ENCODE results near the gene PHLDA2. TPM values are rescaled to one million over a fixed set of nuclear protein-coding genes. Genes with fewer than 3 reads are reported as not detected.

The PHLDA2 gene
- total and polyA plus RNA-seq, 2 donors (not counting 1 experiment from before 2014, with no cell fraction given): 1.4 TPM; not detected in 1

DNA sequence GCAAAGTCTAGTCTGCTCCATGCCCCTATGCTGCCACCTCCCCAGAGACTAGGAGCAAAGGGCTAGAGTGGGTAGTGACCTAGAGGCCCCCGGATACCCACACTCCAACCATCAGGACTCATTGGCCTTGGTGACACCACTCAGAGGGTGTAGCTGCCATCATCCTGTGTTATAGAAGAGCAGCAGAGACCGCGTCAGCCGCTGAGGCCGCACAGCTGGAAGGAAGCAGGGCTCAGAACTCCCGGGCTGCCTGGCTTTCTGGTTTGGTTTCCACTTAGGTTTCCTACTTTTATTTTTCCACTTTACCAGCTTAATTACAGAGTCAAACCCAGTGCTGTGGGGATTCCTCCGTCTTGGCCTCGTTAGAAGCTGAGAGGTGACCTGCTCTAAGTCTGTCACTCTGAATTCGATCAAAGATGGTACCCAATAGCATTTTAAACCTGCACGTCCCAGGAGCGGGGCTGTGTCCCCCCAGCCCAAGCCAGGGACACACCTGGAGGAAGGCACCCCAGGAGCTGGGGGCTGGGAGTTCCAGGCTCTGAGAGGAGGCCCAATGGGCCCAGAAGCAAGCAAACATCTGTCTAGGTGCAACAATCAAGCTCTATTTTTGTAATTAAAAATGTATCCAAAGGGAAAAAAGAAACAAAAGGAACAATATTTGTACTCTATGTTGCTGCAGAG, 41.6 kb downstream of the PHLDA2 start:
- Histone ChIP-seq H3K27ac (ENCODE audit: low read length in 2 of 2) (no peak overlapping the region), H3K4me3 (ENCODE audit: control extremely low read depth in 1 of 5, extremely low read depth in 1 of 5, insufficient read depth in 1 of 5, low read depth in 2 of 5, low read length in 4 of 5) (no peak overlapping the region), H3K36me3 (replicated peaks in 1 of 2; ENCODE audit: control extremely low read depth in 1 of 2, control insufficient read depth in 1 of 2, extremely low read depth in 1 of 2, insufficient read depth in 2 of 2, low read length in 1 of 2) (no peaks in the 10 kb centered on the region), H3K4me2 (replicated peaks; ENCODE audit: low read depth, low read length, poor library complexity, severe bottlenecking) (no peak overlapping the region), H3K4me1 (ENCODE audit: control insufficient read depth in 2 of 2, insufficient read depth in 2 of 2, low read length in 2 of 2) (peaks cover 21 to 33% of the 10 kb centered on the region in 2 donors), H3K9me3 (ENCODE audit: control extremely low read depth in 1 of 3, control insufficient read depth in 2 of 3, insufficient read depth in 1 of 3, low read length in 2 of 3) (no peaks in the 10 kb centered on the region), H2AFZ (ENCODE audit: insufficient read depth, low read depth, low read length, poor library complexity, severe bottlenecking) (no peak overlapping the region), H3K9ac (ENCODE audit: low read length) (no peak overlapping the region), H3K27me3 (replicated peaks in 1 of 4; ENCODE audit: control extremely low read depth in 1 of 4, control insufficient read depth in 3 of 4, insufficient read depth in 4 of 4, low read length in 3 of 4) (peaks cover 0 to 28% (median 5%) of the 10 kb centered on the region in 4 experiments), H3K79me2 (ENCODE audit: control insufficient read depth, insufficient read depth, low read length) (no peaks in the 10 kb centered on the region), H4K20me1 (ENCODE audit: control insufficient read depth, insufficient read depth, low read length, poor library complexity, severe bottlenecking) (no peaks in the 10 kb centered on the region)
- ATAC-seq (ENCODE audit: low read depth): no peak
- WGBS (ENCODE audit: insufficient coverage): 73% methylated on average over 9 of the region's 11 CpGs
- H3K9me3 Mint-ChIP-seq (ENCODE audit: insufficient read depth): no peaks in the 10 kb centered on the region
- no peak overlapping the region for H3K27ac Mint-ChIP-seq
- TF ChIP-seq EZH2 (IDR thresholded peaks at IDR 0.05; ENCODE audit: borderline replicate concordance, insufficient read depth, low read depth, low read length, poor library complexity, severe bottlenecking): no peak
- TF ChIP-seq, protein P1, sequence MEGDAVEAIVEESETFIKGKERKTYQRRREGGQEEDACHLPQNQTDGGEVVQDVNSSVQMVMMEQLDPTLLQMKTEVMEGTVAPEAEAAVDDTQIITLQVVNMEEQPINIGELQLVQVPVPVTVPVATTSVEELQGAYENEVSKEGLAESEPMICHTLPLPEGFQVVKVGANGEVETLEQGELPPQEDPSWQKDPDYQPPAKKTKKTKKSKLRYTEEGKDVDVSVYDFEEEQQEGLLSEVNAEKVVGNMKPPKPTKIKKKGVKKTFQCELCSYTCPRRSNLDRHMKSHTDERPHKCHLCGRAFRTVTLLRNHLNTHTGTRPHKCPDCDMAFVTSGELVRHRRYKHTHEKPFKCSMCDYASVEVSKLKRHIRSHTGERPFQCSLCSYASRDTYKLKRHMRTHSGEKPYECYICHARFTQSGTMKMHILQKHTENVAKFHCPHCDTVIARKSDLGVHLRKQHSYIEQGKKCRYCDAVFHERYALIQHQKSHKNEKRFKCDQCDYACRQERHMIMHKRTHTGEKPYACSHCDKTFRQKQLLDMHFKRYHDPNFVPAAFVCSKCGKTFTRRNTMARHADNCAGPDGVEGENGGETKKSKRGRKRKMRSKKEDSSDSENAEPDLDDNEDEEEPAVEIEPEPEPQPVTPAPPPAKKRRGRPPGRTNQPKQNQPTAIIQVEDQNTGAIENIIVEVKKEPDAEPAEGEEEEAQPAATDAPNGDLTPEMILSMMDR (IDR thresholded peaks at IDR 0.05): no peak
- intact Hi-C loops (cut with micrococcal nuclease): loop anchor here (1.0 to 5.0 kb wide), 6 partner anchors 15 to 585 kb away; partner anchors contain the start of genes C11orf21 and TSPAN32
- CTCF ChIA-PET: interaction anchor here (0.7 to 16.1 kb wide), 29 partner anchors 9 to 693 kb away, joined by 3 to 595 read pairs (median 4); partner anchors contain the start of genes KCNQ1, NAP1L4, PHLDA2 and TRPM5
- POLR2A ChIA-PET: interaction anchor here (2.5 kb wide), 1 partner anchor 354 kb away, joined by 16 read pairs; no protein-coding TSS in a partner anchor
- no peak for DNase-seq
- peak overlapping the region; percentile 79 for H3K4me3 Mint-ChIP-seq
- peaks cover 5% of the 10 kb centered on the region for H3K27me3 Mint-ChIP-seq
- H3K4me1 Mint-ChIP-seq: peaks cover 23% of the 10 kb centered on the region

DNA sequence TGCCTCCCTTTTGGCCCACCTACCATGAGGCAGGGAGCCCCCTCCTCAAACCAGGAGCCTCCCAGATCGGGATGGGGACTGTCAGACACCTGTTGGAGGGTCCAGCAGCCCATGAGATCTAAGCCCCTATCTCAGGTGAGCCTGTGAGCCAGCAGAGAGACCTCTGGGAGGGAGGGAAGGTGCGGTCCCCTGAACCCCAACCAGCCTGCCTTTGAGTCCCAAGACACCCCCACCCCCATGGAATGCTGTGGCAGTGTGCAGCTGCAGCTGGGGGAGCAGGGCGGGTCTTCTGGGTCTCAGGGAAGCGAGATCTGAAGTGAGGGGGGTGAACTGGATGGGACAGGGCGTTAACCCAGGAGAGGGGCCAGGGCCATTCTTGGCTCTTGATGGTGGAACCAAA, 42.3 kb downstream of the PHLDA2 start:
- peaks cover 0 to 31% (median 7%) of the 10 kb centered on the region in 4 experiments for H3K27me3 ChIP-seq (replicated peaks in 1 of 4; ENCODE audit: control extremely low read depth in 1 of 4, control insufficient read depth in 3 of 4, insufficient read depth in 4 of 4, low read length in 3 of 4)
- H3K9me3 ChIP-seq (ENCODE audit: control extremely low read depth in 1 of 3, control insufficient read depth in 2 of 3, insufficient read depth in 1 of 3, low read length in 2 of 3): no peaks in the 10 kb centered on the region
- Mint-ChIP-seq H3K4me3 (peak overlapping the region; percentile 79), H3K4me1 (peaks cover 19% of the 10 kb centered on the region), H3K27me3 (peaks cover 11% of the 10 kb centered on the region), H3K9me3 (ENCODE audit: insufficient read depth) (no peaks in the 10 kb centered on the region), H3K27ac (no peak overlapping the region)
- H3K27ac ChIP-seq (ENCODE audit: low read length in 2 of 2): no peak overlapping the region
- peak overlapping the region; percentile 88 for H3K4me2 ChIP-seq (replicated peaks; ENCODE audit: low read depth, low read length, poor library complexity, severe bottlenecking)
- H3K36me3 ChIP-seq (replicated peaks in 1 of 2; ENCODE audit: control extremely low read depth in 1 of 2, control insufficient read depth in 1 of 2, extremely low read depth in 1 of 2, insufficient read depth in 2 of 2, low read length in 1 of 2): no peaks in the 10 kb centered on the region
- CTCF ChIA-PET: interaction anchor here (0.9 to 16.1 kb wide), 16 partner anchors 10 to 693 kb away, joined by 3 to 595 read pairs (median 5); partner anchors contain the start of genes KCNQ1, PHLDA2 and TRPM5
- H2AFZ ChIP-seq (ENCODE audit: insufficient read depth, low read depth, low read length, poor library complexity, severe bottlenecking): peak overlapping the region; percentile 79
- no peak overlapping the region for H3K4me3 ChIP-seq (ENCODE audit: control extremely low read depth in 1 of 5, extremely low read depth in 1 of 5, insufficient read depth in 1 of 5, low read depth in 2 of 5, low read length in 4 of 5)
- 100% methylated on average over 2 of the region's 5 CpGs for WGBS (ENCODE audit: insufficient coverage)
- no peaks in the 10 kb centered on the region for H3K79me2 ChIP-seq (ENCODE audit: control insufficient read depth, insufficient read depth, low read length)
- H3K9ac ChIP-seq (ENCODE audit: low read length): no peak overlapping the region
- no peak for ATAC-seq (ENCODE audit: low read depth)
- POLR2A ChIA-PET: interaction anchor here (2.5 kb wide), 1 partner anchor 354 kb away, joined by 16 read pairs; no protein-coding TSS in a partner anchor
- H4K20me1 ChIP-seq (ENCODE audit: control insufficient read depth, insufficient read depth, low read length, poor library complexity, severe bottlenecking): no peaks in the 10 kb centered on the region
- TF ChIP-seq, protein P1 (IDR thresholded peaks at IDR 0.05): no peak
- TF ChIP-seq EZH2 (IDR thresholded peaks at IDR 0.05; ENCODE audit: borderline replicate concordance, insufficient read depth, low read depth, low read length, poor library complexity, severe bottlenecking): no peak
- DNase-seq: no peak
- peaks cover 15 to 26% of the 10 kb centered on the region in 2 donors for H3K4me1 ChIP-seq (ENCODE audit: control insufficient read depth in 2 of 2, insufficient read depth in 2 of 2, low read length in 2 of 2)
- intact Hi-C loops (cut with micrococcal nuclease): loop anchor here (5.0 kb wide), 3 partner anchors 185 to 585 kb away; partner anchors contain the start of genes C11orf21 and TSPAN32

Data from B cell (primary cell).